HG02870 (cell line): ENCODE measurements around the gene MED9.
"Not testable (repeated sequence)": the region's sequence is repeated elsewhere in the genome, so short reads cannot be mapped to it uniquely, and the experiment has no call there.

Experiments used
- ATAC-seq: cut with Tn5 transposase; IDR thresholded peaks from one replicate; pipeline ENCODE4 v1.9.1; 2021; ENCODE audit warnings: mild to moderate bottlenecking, moderate library complexity; ENCODE audit not compliant: unreplicated experiment

Gene MED9

DNA sequence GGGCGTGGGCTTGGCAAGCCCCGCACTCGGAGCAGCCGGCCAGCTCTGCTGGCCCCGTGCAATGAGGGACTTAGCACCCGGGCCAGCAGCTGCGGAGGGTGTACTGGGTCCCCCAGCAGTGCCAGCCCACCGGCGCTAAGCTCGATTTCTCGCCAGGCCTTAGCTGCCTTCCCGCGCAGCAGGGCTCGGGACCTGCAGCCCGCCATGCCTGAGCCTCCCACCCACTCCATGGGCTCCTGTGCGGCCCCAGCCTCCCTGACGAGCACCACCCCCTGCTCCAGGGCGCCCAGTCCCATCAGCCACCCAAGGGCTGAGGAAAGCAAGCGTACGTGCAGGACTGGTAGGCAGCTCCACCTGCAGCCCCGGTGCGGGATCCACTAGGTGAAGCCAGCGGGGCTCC lies 9.6 kb downstream of the MED9 start:
- not testable (repeated sequence) for ATAC-seq

- ATAC-seq, result no peak
Measured at GRCh38 chr17:17487998-17488397, 11.2 kb downstream of the MED9 start.

- no peak for ATAC-seq
Measured at GRCh38 chr17:17491031-17491471, 14.3 kb downstream of the MED9 start.

DNA sequence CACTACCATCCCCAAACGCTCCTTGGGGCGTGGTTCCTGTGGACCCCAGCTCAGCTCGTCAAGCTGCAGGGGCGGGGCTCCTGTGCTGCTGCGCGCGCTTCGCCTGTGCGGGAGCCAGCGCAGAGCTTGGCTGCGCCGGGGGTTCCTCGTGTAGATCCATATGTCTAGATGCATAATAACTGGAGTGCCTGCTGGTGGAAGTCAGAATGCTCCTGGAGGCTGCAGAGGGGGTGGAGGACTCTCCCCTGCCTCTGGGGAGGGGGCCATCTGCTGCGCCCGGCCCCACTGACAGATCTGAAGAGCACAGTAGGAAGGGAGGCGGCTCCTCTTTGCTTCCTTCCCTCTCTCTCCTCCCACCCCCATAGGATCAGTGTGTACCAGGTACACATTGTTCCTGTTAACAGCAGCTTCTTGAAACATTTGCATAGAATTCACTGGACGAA lies 14.8 kb downstream of the MED9 start:
- no peak for ATAC-seq

- no peak for ATAC-seq
Measured at GRCh38 chr17:17492085-17492484, 15.3 kb downstream of the MED9 start.

DNA sequence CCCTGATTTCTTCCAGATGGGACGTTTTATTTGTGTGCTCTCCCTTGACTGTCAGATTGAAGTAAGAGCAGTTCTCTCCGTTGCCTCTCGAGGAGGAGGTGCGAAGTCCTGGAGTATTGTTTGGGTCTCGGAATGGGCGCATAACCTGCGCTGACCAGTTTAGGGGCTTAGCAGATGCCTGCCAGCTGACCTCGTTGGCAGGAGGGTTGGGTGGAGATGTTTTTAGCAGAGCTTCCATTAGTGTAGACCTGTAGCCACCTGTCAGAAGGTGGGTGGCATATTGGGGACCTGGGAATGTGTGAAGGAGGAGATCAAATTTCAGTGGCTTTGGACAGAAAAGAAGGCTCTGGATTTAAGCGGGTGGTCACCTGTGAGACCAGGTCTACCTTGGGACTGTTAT lies 15.8 kb downstream of the MED9 start:
- ATAC-seq, result no peak

DNA sequence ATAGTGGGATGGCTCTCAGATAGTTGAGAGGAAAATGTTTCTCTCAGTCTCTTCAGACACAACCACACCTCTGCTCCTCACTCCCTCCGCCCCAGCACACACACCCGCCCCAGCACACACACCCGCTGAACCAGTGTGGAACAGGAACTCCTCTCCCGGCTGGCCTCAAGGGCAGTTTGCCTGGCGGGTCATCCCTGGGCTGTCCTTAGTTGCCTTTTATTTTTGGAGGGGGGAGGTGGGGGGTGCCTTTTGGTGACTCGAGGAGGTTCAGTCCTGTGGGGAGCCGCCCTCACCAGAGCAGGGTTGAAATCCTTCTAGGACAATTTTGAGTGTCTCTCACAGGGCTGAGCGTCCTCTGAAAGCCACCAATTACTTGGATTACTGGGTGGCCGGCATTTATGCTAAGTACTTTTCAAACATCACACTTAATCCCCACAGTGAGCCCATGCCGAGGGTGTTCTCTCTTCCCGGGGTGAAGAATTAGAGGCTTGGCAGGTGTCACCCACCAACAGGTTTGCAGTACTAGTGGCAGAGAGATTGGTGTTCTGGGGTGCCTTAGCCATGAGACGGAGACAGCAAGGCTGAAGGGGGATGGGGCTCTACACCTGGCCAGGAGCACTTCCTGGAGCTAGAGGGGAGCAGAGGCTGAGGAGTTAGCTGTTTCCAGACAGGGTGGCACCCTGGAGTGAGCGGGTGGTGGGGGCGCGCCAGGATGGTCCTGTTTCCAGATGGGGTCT lies 16.6 kb downstream of the MED9 start:
- ATAC-seq, result no peak

- ATAC-seq, result no peak
Measured at GRCh38 chr17:17493986-17494466, 17.2 kb downstream of the MED9 start.

DNA sequence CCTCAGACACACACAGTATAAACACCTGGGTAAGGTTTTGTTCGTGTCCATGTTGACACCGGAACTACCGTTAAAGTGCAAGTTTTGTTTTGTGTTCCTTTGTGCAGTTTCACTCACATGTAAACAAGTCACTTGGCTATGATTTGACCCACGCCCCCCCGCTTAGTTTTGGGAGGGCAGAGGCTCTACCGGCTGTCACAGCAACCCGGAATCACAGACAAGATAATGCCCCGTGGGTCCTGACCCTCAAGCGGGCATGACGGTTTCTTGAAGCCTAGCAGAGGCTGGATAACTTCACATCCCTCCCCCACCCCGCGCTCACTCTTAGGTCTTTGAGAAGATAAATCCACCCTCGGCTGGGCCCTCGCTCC lies 17.7 kb downstream of the MED9 start:
- no peak for ATAC-seq

DNA sequence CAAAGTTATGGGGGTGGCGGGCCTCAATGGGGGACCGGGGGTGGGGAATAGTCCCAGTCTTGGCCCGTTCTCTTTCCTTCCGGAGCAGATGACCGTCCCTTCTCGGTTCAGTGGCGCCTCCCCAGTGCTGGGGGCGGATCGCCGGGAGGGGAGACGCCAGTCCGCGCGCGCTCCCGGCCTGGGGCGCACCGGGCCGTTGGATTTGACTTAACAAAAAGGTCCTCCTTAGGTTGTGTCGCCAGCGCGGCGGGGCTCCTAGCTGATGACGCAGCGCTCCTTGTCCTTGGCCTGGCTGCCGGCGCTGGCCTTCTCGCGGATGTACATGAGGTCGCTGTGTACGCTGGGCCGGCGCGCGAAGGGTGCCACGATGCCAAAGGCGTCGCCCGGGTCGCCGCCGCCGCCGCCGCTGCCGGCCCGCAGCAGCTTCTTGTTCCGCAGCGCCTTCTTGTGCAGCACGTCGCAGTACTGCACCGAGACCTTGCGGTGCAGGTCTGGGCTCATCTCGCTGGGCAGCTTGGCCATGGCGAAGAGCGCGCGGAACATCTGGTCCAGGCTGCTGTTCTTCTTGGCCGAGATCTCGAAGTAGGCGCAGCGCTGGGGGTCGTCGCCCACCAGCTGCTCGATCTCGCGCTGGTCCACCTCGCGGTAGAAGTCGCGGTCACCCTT lies 18.2 kb downstream of the MED9 start:
- ATAC-seq, result no peak

DNA sequence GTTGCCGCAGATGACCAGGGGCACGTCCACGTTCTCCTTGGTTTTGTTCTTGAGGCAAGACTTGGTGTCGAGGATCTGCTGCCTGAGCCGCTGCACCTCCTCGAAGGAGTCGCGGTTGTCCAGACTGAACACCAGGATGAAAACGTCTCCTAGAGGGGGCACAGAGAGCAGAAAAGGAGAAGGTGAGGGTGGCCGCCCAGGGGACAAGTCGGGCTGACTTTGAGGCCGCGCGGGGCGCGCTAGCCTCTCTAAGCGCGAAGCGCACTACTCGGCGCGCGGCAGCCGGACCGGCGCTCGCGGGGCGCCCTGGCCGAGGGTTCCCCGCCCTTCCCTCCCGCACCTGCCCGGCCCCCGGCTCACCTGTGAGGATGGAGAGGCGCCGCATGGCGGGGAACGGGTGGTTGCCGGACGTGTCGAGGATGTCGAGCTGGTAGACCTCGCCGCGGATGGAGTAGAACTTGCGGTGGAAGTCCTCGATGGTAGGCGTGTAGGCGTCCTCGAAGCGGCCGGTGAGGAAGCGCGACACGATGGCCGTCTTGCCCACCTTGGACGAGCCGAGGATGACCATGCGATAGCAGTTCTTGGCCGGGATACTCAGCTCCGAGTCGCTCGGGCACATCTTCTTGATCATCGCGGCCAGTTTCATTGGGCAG lies 18.9 kb downstream of the MED9 start:
- ATAC-seq, result no peak

GRCh38 chr17:17496189-17497064 lies 19.6 kb downstream of the MED9 start, which contains the start of gene RASD1:
RASD1 (minus strand) TSS chr17:17496395; CDS start chr17:17496181, 214 bp downstream.
- peak; percentile 65 for ATAC-seq

GRCh38 chr17:17497065-17497844 lies 20.5 kb downstream of the MED9 start:
- ATAC-seq, result no peak

DNA sequence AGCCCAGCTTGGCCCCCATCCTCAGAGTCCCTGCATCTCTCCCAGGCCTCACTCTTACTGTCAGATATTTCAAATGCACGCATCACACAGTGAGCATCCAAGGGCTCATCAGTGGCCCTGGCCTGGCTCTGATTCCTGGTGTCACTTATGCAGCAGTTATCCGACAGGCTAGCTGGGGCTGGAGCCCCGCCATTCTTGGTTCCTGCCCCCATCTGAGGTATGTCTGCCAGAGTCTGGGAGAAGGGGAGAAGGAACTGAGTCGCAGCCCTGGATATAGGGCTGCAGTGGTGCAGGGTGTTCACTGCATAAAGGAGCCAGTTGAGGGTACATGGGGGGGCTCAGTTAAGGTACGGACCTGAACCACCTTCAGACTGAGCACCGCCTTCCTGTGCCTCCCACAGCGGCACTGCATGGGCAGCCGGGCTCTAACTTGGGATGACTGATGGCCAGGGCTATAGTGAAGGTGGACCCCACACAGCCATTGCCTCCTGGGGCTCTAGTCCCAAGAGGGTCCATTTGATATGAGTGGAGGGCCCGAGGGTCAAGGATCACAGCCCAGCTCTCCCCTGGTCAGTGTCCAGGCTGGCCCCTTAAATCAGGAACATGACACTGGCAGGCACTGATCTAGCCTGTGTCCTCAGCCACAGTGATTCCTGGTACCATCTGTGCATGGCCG lies 21.2 kb downstream of the MED9 start:
- ATAC-seq, result no peak

DNA sequence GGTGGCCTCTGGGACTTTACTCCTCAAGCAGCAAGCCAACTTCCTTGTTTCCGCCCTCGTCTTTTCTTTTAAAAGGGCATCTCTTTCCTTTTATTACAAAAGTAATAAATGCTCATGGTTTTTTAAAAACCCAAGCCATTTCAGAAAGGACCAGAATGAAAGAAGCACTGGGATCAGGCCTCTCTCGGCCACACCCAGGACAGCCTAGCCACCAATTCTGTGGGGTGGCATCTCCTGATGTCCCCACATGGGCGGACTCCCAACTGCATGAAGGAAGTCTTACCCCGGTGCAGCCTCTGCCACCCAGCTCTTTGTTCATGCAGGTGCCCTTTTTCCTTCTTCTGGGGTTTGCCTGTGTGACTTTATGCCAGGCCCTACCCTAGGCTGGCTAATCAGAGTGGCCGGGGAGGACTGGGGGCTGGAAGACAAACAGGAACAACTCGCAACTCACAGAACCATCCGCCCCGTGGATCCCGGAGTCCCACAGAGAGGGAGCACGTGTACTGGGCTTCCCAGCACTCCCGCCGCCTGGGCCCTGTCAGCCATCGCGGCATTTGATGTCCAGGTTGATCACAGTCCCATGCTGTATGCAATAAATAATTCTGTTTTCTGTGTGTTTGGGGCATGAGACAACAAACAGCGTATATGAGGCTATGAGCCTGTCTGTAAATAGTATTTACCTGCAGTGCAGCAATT lies 22.0 kb downstream of the MED9 start:
- no peak for ATAC-seq

GRCh38 chr17:17499402-17500145 lies 22.8 kb downstream of the MED9 start:
- ATAC-seq, result no peak

DNA sequence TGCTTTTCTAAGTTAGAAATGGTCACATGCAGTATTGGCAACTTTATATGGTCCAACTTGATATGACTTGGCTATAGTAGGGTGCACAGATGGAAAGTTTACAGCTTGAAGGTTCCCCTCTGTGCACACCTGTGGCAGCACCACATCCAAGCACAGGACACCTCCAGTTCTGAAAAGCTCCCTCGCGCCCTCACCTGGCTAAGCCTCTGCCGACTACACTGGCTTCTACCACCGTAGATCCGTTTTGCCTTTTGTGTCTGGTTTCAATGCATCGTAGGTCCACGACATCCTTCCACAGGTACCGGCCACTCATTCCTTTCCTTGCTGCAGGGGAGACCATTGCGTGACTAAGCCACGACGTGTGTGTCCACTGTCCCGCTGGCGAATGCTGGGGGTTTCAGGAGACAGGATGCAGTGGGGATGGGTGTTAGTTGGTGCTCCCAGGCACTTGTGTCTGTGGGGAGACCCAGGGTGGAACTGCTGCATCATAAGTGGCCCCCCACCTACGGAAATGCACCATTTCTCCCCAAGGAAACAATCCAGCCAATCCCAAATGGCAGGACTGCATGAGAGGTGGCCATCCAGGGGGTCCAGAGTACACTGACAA lies 24.3 kb downstream of the MED9 start:
- ATAC-seq, result no peak
